Upper lobe of left lung (tissue), 4 donors: ENCODE data around the gene XPO6.

Experiments
- CTCF ChIP-seq, 6 experiments: fragments of 450-650 bp in 4 of 6; fragments of 200-600 bp in 2 of 6; sonication (generic) in 2 of 6; IDR thresholded peaks; one replicate each; pipeline ENCODE4 v1.5.1; 2016 to 2019; ENCODE audit warnings: antibody characterized with exemption in 6 of 6
- EP300 ChIP-seq, 4 donors: sonication (generic); formaldehyde crosslinking; IDR thresholded peaks; one replicate each; pipeline ENCODE4 v1.5.1; 2017; ENCODE audit warnings: antibody characterized with exemption in 4 of 4, control low read depth in 2 of 4

- no peak for TF ChIP-seq EP300 (IDR thresholded peaks at IDR 0.05)
- TF ChIP-seq CTCF (IDR thresholded peaks at IDR 0.05), result no peak
Measured at GRCh38 chr16:28117168-28117565, 94.6 kb downstream of the XPO6 start.
